Common myeloid progenitor, CD34-positive (primary cell): ENCODE measurements around the gene CNOT4.

ENCODE experiments used
- CTCF ChIA-PET: fragments of 350-600 bp; sonication (Branson Sonifier 250); formaldehyde crosslinking; loops from one replicate; lab custom pipeline; 2021; ENCODE audit warnings: antibody characterized with exemption; lab: Charles Lee
- POLR2A ChIA-PET: fragments of 350-600 bp; sonication (Branson Sonifier 250); formaldehyde crosslinking; loops from one replicate; lab custom pipeline; 2021; ENCODE audit warnings: antibody characterized with exemption; lab: Charles Lee
- DNase-seq, 3 donors: peaks; one replicate each; pipeline versions ENCODE4 v3.0.0 to v3.0.0-alpha.2; 2013
- H3K27ac ChIP-seq, 2 experiments: 1 replicate in 1 of 2; 2 replicates in 1 of 2; pipeline ENCODE4 v1.7.0; 2013; ENCODE audit warnings: inconsistent platforms in 2 of 2, low read length in 2 of 2, mild to moderate bottlenecking in 2 of 2, low read depth in 1 of 2, moderate library complexity in 1 of 2; ENCODE audit not compliant: severe bottlenecking in 2 of 2, insufficient read depth in 1 of 2, poor library complexity in 1 of 2
- H3K27me3 ChIP-seq, 5 experiments: replicated peaks in 2 of 5; 1 replicate in 3 of 5; 2 replicates in 2 of 5; pipeline versions ENCODE4 v1.6.1 to v1.7.0; 2013; ENCODE audit warnings: low read length in 4 of 5, mild to moderate bottlenecking in 2 of 5, moderate library complexity in 2 of 5, inconsistent platforms in 1 of 5; ENCODE audit not compliant: insufficient read depth in 5 of 5, control insufficient read depth in 4 of 5
- H3K36me3 ChIP-seq, 4 experiments: 1 replicate in 2 of 4; 2 replicates in 2 of 4; pipeline versions ENCODE4 v1.6.1 to v1.7.0; 2013; ENCODE audit warnings: low read length in 3 of 4, control low read depth in 1 of 4, mild to moderate bottlenecking in 1 of 4; ENCODE audit not compliant: control insufficient read depth in 4 of 4, insufficient read depth in 4 of 4
- H3K4me1 ChIP-seq, 4 experiments: 1 replicate in 3 of 4; 2 replicates in 1 of 4; pipeline versions ENCODE4 v1.6.1 to v1.7.1; 2013; ENCODE audit warnings: low read length in 3 of 4, mild to moderate bottlenecking in 3 of 4, control low read depth in 1 of 4, inconsistent platforms in 1 of 4, moderate library complexity in 1 of 4; ENCODE audit not compliant: control insufficient read depth in 4 of 4, insufficient read depth in 4 of 4; ENCODE audit errors: control extremely low read depth in 1 of 4
- H3K4me3 ChIP-seq, 7 experiments: 1 replicate in 4 of 7; 2 replicates in 3 of 7; pipeline versions ENCODE4 v1.5.1 to v1.7.0; 2013; ENCODE audit warnings: mild to moderate bottlenecking in 7 of 7, low read length in 6 of 7, moderate library complexity in 6 of 7, inconsistent platforms in 2 of 7, low read depth in 2 of 7, control low read depth in 1 of 7; ENCODE audit not compliant: insufficient read depth in 4 of 7, control insufficient read depth in 1 of 7; ENCODE audit errors: extremely low read depth in 1 of 7
- H3K9me3 ChIP-seq, 5 experiments: 1 replicate in 4 of 5; 2 replicates in 1 of 5; pipeline versions ENCODE4 v1.6.1 to v1.7.1; 2013; ENCODE audit warnings: low read length in 4 of 5, mild to moderate bottlenecking in 2 of 5, inconsistent platforms in 1 of 5, low read depth in 1 of 5, moderate library complexity in 1 of 5; ENCODE audit not compliant: control insufficient read depth in 4 of 5, insufficient read depth in 2 of 5; ENCODE audit errors: control extremely low read depth in 1 of 5
- WGBS: methylation state at CpG from one replicate; pipeline ENCODE4 v1.1.5; 2013; ENCODE audit not compliant: insufficient coverage; 5-methylcytosine and 5-hydroxymethylcytosine counted together

CNOT4 gene

GRCh38 chr7:135375908-135376699, 133.8 kb downstream of the CNOT4 start:
- Histone ChIP-seq H3K36me3 (no peaks in the 10 kb centered on the region), H3K27me3 (no peaks in the 10 kb centered on the region), H3K4me3 (no peak overlapping the region), H3K9me3 (no peaks in the 10 kb centered on the region), H3K4me1 (no peaks in the 10 kb centered on the region), H3K27ac (no peak overlapping the region)
- POLR2A ChIA-PET = no interaction called here
- DNase-seq = no peak
- WGBS = 93% methylated on average over 1 of the region's 5 CpGs
- CTCF ChIA-PET = interaction anchor here (1.1 kb wide), 1 partner anchor 11 kb away, joined by 3 read pairs; no protein-coding TSS in a partner anchor

- H3K4me3 ChIP-seq = no peak overlapping the region
- H3K9me3 ChIP-seq = no peaks in the 10 kb centered on the region
- no peaks in the 10 kb centered on the region for H3K27me3 ChIP-seq
- peaks cover 0 to 2% (median 1%) of the 10 kb centered on the region in 4 experiments for H3K36me3 ChIP-seq
- H3K27ac ChIP-seq = no peak overlapping the region
- POLR2A ChIA-PET = no interaction called here
- CTCF ChIA-PET = no interaction called here
- H3K4me1 ChIP-seq = no peaks in the 10 kb centered on the region
- DNase-seq = no peak
- no CpG with 5 or more reads among the region's 3 CpGs for WGBS
Measured at GRCh38 chr7:135374736-135375135, 135.2 kb downstream of the CNOT4 start.

GRCh38 chr7:135372222-135372621, 137.7 kb downstream of the CNOT4 start:
- WGBS = 100% methylated on average over 4 of the region's 10 CpGs
- DNase-seq = no peak
- no peaks in the 10 kb centered on the region for H3K4me1 ChIP-seq
- H3K36me3 ChIP-seq = peaks cover 0 to 5% (median 1%) of the 10 kb centered on the region in 4 experiments
- POLR2A ChIA-PET = interaction anchor here (0.6 kb wide), 1 partner anchor 111 kb away, joined by 3 read pairs; no protein-coding TSS in a partner anchor
- no peak overlapping the region for H3K27ac ChIP-seq
- H3K9me3 ChIP-seq = no peaks in the 10 kb centered on the region
- no peak overlapping the region for H3K4me3 ChIP-seq
- H3K27me3 ChIP-seq = no peaks in the 10 kb centered on the region
- CTCF ChIA-PET = no interaction called here

- H3K4me1 ChIP-seq = no peaks in the 10 kb centered on the region
- WGBS = no CpG with 5 or more reads among the region's 1 CpG
- peaks cover 0 to 5% (median 1%) of the 10 kb centered on the region in 4 experiments for H3K36me3 ChIP-seq
- DNase-seq = no peak
- H3K9me3 ChIP-seq = no peaks in the 10 kb centered on the region
- no peaks in the 10 kb centered on the region for H3K27me3 ChIP-seq
- H3K4me3 ChIP-seq = no peak overlapping the region
- POLR2A ChIA-PET = no interaction called here
- H3K27ac ChIP-seq = no peak overlapping the region
- CTCF ChIA-PET = no interaction called here
Measured at GRCh38 chr7:135370656-135371055, 139.2 kb downstream of the CNOT4 start.

GRCh38 chr7:135369405-135369804, 140.5 kb downstream of the CNOT4 start:
- ChIA-PET POLR2A (no interaction called here), CTCF (no interaction called here)
- peaks cover 0 to 5% (median 1%) of the 10 kb centered on the region in 4 experiments for H3K36me3 ChIP-seq
- no peaks in the 10 kb centered on the region for H3K4me1 ChIP-seq
- H3K9me3 ChIP-seq = no peaks in the 10 kb centered on the region
- H3K27ac ChIP-seq = no peak overlapping the region
- DNase-seq = no peak
- no peak overlapping the region for H3K4me3 ChIP-seq
- H3K27me3 ChIP-seq = no peaks in the 10 kb centered on the region

GRCh38 chr7:135368416-135369186, 141.3 kb downstream of the CNOT4 start:
- Histone ChIP-seq H3K4me1 (no peaks in the 10 kb centered on the region), H3K27ac (no peak overlapping the region), H3K4me3 (no peak overlapping the region), H3K9me3 (no peaks in the 10 kb centered on the region), H3K27me3 (no peaks in the 10 kb centered on the region), H3K36me3 (peaks cover 0 to 8% (median 3%) of the 10 kb centered on the region in 4 experiments)
- 96% methylated on average over 4 of the region's 5 CpGs for WGBS
- no peak for DNase-seq
- ChIA-PET CTCF (no interaction called here), POLR2A (interaction anchor here (0.7 kb wide), 1 partner anchor 230 kb away, joined by 5 read pairs; no protein-coding TSS in a partner anchor)
